AG08396 (cell line): ENCODE results near the gene VPS18.
A peak's percentile ranks its signal among the peaks of the same experiment; 100 is the strongest.

Source experiments
- DNase-seq: peaks from one replicate; pipeline ENCODE4 v3.0.0; 2012; ENCODE audit warnings: low spot score, mixed read lengths

VPS18 gene

DNA sequence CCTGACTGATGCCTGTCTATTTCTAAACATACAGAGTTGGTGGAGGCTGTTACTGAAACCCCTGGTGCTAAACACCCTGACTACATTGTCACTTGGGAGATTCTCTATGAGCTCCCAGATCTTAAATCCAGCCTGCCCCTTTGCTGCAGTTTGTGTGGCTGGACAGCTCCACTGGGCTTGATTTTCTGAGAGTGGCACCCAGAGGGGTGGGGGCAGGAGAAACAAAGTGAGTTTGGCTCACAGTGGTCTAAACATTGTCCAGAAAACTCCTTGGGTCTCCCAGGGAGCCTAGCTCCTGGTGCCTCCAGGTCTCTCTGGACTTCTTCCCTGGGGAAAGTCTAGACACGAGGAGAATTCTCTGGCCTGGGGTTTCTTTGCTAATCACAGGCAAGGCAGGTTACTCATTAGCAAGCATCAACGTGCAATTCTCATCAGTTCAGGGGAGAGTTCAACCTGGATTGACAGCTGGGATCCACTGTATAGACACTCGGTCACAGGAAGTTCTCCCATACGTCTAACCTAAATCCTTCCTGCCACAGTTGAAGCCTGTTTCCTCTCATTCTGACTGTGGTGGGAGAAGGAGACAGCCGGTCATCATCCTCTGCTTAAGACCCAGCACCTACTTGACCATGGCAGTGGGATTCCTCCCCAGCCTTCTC, 27.8 kb downstream of the VPS18 start:
- DNase-seq: no peak

DNA sequence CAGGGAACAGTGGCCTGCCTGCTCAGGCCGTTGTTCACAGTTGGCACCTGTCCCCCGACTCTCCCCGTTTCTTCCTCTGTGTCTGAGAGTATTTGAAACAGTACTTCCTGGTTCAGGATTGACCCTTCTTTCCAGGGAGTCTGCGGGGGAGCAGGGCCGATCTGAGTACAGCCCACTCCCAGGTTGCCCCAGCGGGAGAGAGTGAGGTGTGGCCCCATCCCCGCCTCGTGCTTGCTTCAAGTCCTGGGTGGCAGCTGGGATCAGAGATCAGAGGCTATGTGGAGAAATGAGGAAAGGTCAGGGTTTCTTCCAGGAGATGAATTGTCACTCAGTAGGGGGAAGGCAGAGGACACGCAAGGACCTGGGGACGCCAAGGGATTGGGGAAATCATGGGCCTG, 28.4 kb downstream of the VPS18 start:
- no peak for DNase-seq

DNA sequence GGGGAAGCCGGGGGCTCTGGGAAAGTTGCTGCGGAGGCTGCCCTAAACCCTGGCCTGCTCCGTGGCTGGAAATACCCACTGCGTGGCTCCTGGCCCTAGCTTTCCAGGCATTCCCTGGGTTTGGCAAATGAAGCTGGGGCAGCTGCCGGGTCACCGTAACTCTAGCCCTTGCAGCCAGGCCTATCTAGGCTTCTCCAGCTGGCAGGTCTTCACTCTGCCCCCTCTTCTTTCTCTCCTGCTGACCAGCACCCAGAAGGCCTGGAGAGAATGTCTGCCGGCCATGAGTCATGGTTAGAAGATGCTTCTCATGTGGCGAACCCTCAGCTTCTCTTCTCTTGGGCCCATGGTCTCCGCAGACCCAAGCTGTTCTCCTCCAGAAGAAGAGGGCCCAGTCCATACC, 29.3 kb downstream of the VPS18 start:
- no peak for DNase-seq

DNA sequence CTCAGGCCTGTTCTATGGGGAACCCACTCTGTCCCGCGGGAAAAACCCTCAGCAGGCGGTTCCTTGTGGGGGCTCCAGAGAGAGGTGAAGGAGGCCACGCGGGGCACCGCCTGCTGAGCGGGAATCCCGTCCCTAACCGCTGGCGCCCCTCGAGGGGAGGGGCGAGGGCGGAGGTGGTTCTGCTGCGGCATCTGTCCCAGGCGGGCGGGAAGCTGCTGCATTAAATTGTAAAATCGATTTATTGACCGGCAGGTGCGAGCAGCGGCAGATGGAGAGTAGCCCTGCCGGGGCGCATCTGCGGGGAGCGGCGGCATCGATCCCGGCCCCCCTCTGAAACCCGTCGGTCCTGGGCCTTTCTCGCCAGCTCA, 31.2 kb downstream of the VPS18 start:
- no peak for DNase-seq

DNA sequence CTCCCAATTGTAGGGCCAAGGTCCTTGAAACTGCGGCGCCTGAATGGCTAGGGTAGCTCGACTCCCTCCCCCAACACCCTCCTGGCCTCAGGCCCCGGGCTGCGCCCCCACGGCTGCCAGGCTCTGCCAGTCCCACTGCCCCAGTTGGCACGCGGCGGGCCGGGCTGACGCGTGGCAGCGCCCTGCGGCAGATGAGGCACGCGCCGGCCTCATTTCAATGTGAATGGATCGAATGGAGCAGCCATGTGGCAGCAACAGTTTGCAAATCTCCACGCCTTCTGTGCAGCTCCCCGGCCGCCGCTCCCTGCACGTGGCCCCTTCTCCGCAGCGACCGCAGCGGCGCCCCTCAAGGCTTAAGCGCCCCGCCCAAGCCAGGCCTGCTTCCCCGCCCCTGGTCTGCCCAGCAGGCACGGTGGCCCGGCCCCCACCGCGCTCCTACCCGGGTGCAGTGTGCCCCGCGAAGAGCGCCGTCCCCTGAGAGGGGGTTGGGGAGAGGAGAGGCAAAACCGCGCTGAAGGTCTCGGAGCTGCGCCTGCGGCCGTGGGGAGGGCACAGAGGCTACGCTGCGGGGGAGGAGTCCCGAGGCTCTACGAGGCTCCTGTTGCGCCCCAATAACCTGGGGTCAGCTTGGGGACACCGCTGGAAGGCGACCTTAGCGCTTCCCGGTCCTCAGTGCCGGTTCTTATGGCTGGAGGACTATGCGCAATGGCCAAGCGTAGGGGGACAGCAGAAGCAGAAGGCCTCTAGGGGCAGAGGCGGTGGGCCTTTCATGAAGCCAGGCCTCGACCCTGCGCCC, 31.8 kb downstream of the VPS18 start:
- no peak for DNase-seq

DNA sequence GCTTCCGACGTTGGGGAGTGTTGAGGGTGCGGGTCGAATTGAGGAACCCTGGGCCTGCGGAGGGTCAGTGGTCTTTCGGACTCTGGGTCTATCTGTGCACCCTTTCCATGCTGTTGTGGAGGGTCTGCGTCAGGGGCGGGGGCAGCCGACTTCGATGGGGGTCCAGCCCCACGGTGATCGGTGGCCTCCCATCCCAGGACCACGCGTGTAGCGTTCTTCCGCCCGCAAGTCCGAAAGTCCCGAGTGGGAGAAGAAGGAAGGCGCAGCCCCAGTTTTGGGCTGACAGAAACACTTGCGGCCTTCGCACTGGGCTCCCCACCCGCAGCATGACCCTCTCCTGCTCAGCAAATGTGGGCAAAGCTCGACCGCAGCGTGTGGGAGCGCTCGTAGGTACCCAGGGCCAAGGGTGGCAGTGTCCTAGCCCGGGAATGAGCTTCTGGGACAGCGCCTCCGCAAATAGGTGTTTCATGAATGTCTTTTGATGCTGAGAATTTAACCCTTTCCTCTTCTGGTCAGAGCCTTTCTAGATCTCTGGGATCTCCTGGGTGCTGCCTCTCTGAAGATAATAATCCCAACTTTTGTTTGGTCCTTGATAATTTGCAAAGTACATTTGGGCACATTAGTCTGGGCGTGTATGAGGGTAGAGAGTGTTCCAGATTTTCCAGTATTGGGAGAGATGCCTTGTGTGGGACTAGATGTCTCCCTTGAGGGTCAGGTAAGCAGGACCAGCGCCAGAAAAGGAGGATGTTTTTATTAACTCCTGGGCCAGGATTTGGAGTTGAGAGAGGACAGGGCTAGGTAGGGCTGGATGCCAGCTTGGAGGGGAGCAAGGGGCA, 32.6 kb downstream of the VPS18 start:
- no peak for DNase-seq

DNA sequence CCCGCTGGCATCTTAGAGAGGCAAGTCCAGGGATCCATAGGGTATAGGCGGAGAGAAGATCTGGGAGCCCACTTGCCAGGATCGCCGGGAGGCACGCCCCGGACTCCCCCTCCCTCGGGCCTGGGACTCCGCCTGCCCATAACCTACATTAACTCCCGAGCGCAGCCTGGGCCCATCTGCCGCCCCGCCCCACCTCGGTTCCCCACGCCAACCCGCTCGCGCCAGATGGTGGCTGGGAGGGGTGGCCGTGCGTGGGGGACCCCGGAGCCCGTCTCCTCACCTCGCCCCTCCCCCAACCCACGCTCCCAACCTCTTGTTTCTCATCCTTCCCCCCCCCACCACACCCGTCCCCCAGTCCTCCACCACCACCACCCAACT, 33.2 kb downstream of the VPS18 start:
- DNase-seq: no peak

DNA sequence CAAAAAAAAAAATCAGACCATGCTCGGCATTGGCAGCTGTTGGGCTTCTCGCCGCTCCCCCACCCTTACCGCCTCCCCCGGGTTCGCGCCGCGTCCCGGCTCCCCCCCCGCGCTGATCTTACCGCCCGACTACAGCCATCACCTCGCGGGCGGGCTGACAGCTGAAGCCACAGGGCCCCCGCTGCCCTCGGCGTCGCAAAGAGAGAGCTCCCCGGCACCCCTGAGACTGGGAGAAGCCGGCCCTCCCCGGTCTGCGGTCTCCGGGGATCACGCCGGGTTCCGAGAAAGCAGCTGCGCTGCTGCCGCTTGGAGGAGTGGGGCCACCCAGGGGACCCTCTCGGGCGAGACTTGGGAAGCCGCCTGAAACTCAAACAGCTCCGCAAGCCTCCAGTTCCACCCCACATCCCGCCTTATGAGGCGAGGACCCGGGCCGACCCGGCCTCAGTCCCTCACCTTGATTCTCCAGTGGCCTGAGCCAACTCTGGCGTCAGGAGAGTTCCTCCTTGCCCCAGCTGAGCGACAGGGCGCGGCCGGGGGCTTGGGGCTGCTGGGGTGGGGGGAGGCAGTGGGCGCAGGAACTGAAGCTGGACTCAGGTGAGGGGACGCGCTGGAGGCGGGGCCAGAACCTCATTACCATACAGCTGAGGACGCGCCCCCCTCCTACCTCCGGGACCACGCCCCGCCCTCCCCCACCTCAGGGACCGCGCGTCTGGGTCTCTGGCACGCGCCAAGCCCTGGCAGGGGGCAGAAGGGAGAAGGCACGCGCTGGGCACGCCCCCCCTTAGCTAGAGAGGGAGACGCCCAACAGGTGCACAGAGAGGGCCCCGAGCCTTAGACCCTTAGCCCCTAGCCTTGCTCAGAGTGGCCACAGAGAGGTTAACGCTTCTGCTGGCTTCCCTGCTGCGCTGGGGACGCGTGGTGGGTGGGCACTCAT, 33.9 kb downstream of the VPS18 start:
- DNase-seq: no peak

DNA sequence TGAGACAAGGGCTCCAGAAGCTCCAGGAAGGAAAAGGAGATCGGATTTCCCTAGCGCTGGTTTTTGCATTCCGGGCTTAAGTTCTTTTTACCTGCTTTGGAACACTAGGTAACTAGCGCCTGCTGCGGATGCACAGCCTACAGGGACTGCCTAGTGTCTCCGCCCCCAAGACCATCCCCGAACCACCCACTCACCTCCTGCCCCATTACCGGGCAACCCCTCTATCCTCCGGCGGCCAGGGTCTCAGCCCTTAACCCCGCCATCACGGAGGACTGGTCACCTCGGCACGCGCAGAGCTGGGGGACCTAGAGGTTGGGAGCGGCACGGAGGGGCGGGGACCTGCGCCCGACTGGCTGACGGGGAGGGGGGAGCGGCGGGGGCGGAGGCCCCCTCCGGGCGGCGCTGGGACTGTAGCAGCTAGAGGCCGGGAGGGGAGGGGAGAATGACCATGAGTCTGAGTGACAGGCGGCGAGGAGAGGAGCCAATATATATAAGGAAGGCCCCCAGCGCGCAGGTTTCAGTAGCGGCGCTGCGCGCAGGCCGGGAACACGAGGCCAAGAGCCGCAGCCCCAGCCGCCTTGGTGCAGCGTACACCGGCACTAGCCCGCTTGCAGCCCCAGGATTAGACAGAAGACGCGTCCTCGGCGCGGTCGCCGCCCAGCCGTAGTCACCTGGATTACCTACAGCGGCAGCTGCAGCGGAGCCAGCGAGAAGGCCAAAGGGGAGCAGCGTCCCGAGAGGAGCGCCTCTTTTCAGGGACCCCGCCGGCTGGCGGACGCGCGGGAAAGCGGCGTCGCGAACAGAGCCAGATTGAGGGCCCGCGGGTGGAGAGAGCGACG, 34.8 kb downstream of the VPS18 start, which contains the start of gene DLL4:
TSS of gene DLL4 (plus strand) at position 520 of the 839 bp plus-strand sequence. CDS start 329 bp downstream, outside the sequence.
- DNase-seq: peak; percentile 92

DNA sequence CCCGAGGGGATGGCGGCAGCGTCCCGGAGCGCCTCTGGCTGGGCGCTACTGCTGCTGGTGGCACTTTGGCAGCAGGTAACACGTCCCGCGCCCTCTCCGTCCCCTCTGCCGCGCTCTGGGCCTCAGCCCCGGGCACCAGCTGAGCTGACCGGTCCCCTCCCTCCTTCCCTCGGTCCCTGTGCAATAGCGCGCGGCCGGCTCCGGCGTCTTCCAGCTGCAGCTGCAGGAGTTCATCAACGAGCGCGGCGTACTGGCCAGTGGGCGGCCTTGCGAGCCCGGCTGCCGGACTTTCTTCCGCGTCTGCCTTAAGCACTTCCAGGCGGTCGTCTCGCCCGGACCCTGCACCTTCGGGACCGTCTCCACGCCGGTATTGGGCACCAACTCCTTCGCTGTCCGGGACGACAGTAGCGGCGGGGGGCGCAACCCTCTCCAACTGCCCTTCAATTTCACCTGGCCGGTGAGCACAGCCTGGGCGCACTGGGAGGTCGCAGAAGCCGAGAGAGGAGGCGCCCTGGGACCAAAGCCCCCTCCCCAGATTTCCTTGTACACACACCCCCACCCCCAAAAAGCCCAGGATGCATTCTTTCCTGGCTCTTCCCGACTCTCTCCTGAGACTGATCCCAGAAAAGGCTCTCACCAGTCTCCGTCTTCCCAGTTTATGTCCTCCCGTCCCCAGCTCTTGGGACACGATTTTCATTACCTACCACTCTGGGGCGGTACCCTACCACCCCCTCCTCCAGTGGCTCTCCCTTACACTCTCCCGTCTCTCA, 35.6 kb downstream of the VPS18 start:
- peak; percentile 65 for DNase-seq

DNA sequence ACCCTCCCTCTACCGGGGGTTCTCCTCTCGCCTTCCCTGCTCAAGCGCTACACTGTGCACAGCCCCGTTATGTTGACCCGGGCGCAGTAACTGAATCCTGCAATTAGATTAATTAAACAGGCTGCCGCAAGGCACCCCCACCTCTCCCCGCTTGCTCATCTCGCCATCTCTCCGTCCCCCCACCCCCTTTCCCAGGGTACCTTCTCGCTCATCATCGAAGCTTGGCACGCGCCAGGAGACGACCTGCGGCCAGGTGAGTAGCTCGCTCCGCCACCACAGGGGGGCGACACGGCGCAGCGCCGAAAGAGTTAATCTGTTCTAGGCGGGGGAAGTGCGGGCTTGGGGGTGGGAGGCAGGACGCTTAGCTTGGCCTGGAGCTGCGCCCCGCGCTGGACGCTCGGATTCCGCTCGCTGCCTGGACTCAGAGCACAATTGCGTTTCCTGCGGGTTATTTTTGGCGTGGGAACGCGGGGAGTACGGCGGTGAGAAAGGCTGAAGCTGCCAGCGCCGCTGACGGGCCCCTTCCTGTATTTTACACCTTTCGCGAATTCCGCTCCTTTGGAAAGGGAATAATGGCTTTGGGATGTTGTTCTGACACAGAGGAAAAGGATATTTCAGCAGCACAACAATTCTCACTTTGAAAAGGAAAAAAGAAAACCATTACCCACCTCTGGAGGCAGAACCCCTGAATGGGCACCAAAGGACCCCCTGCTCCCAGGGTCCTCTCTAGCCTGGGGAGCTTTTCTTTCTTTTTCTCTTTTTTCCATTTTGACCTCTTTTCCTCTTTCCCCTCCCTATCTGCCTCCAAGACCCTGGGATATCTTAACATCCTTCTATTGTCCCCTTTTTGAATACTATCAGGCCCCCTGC, 36.4 kb downstream of the VPS18 start:
- peak; percentile 68 for DNase-seq

DNA sequence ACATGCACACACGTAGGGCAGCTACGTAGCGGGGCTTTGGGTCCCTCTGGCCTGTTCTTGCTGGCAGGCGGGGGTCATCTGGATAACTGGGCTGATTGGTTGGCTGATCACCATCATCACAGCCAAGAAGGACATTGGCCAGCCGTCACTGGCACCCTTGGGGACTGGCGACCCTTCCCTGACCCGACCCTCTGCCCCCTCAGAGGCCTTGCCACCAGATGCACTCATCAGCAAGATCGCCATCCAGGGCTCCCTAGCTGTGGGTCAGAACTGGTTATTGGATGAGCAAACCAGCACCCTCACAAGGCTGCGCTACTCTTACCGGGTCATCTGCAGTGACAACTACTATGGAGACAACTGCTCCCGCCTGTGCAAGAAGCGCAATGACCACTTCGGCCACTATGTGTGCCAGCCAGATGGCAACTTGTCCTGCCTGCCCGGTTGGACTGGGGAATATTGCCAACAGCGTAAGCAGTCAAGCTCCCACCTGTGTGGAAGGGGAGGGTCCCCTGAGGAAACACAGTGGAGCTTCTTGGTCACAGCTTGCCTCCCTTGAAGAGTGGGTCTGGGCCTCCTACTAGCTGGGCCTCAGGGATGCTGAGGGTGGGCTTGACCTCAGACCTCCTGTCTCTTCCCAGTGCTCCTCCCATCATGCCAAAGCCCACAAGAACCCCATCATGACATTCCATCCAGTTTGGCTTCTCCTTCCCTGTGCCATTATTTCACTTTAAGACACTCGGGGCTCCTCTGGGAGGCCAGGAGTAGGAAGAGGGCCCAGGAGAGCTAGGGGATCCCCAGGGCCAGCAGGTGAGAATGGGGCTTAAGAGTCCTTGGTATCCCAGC, 37.3 kb downstream of the VPS18 start:
- no peak for DNase-seq

DNA sequence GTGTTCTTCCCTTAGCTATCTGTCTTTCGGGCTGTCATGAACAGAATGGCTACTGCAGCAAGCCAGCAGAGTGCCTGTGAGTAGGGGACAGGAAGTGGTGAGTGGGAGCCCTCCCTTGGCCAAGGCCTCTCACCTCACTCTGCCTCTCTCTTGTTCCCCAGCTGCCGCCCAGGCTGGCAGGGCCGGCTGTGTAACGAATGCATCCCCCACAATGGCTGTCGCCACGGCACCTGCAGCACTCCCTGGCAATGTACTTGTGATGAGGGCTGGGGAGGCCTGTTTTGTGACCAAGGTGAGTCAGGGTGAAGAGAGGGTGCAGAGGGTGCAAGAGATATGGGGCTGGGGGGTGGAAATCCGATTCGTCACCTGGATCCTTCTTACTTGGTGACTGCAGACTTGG, 37.9 kb downstream of the VPS18 start:
- DNase-seq: no peak

DNA sequence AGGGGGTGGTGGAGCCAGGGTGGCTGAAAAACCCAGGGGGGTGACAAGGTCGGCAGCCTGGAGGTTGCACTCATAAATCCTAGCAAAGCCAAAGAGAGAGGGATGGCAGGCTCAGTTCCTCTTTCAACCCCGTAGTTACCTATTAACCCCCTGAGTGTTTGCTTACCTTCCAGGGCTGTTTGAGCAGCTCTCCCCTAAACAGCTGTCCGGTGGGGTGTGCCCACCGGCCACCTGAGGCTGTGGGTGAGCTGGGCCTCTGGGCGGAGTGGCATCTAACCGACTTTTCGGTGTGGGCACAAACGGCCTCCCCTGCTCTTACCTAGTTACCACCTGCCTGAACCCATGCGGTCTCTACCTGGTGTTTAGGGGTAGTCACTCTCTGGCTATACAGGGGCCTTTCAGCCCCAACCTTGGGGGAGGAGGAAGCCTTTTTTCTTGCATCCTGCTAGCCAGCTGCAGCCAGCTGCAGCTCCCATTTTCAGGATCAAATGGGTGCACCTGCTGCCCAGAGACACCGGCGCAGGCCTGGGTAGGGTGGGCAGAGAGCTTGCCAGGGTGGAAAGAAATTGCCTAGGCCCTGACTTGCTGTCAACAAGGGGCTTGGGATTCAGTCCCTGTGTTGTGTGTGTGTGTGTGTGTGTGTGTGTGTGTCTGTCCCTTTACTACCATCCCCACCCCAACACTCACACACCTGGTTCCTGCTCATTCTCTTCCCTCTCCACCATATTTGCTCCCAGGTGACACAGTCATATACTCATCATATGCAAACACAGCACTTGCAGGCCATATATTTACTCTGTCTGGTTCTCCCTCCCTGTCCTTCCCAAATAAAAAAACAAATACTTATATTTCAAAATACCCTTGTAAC, 38.6 kb downstream of the VPS18 start:
- no peak for DNase-seq

DNA sequence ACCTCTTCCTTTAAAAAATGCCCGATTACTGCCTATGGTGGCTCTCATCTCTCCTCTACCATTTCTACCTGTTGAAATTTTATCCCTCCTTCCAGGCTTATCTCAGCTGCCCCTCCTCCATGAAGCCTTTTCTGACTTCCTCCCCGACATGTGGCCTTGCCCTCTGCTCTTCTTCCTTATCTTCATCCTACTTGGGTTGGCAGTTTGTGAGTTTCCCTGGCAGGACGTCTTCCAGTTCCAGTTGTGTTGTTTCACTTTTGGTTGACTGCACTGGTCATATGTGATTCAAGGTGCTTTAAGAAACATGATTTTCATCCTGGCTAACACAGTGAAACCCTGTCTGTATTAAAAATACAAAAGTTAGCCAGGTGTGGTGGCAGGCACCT, 39.3 kb downstream of the VPS18 start:
- DNase-seq: no peak

DNA sequence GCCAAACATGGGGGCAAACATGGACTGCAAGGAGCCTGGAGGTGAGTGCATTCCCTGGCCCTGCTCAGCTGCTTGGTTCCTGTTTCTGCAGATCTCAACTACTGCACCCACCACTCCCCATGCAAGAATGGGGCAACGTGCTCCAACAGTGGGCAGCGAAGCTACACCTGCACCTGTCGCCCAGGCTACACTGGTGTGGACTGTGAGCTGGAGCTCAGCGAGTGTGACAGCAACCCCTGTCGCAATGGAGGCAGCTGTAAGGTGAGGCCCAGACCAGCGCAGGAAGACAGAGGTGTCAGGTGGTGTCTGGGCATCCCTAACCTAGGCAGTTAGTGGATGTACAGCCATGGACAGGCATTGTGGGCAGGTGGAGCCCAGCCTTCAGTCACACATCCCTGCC, 40.2 kb downstream of the VPS18 start:
- no peak for DNase-seq

DNA sequence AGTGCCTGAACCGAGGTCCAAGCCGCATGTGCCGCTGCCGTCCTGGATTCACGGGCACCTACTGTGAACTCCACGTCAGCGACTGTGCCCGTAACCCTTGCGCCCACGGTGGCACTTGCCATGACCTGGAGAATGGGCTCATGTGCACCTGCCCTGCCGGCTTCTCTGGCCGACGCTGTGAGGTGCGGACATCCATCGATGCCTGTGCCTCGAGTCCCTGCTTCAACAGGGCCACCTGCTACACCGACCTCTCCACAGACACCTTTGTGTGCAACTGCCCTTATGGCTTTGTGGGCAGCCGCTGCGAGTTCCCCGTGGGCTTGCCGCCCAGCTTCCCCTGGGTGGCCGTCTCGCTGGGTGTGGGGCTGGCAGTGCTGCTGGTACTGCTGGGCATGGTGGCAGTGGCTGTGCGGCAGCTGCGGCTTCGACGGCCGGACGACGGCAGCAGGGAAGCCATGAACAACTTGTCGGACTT, 42.0 kb downstream of the VPS18 start:
- no peak for DNase-seq
